GM11168 (cell line): ENCODE measurements around the gene EPN2.

ENCODE experiments used
- in situ Hi-C: fragments of 300-500 bp; cut with MboI; formaldehyde crosslinking; loops from one replicate; pipeline ENCODE4 v1.12.0; 2022; ENCODE audit warnings: low sequenced_read_pairs; ENCODE audit not compliant: unreplicated experiment

Gene EPN2

GRCh38 chr17:19339341-19339815 lies 102.2 kb downstream of the EPN2 start:
- in situ Hi-C loops = loop anchor here (25.0 kb wide), 1 partner anchor 252 kb away; no protein-coding TSS in a partner anchor

- in situ Hi-C loops = loop anchor here (25.0 kb wide), 1 partner anchor 254 kb away; no protein-coding TSS in a partner anchor
Observed at GRCh38 chr17:19341211-19341631, 104.1 kb downstream of the EPN2 start.

GRCh38 chr17:19341641-19342610 lies 104.8 kb downstream of the EPN2 start:
- in situ Hi-C loops = loop anchor here (25.0 kb wide), 1 partner anchor 255 kb away; no protein-coding TSS in a partner anchor

GRCh38 chr17:19342611-19343255 lies 105.6 kb downstream of the EPN2 start:
- in situ Hi-C loops = loop anchor here (25.0 kb wide), 1 partner anchor 255 kb away; no protein-coding TSS in a partner anchor

- in situ Hi-C loops = loop anchor here (25.0 kb wide), 1 partner anchor 256 kb away; no protein-coding TSS in a partner anchor
Observed at GRCh38 chr17:19343256-19343630, 106.1 kb downstream of the EPN2 start.

GRCh38 chr17:19343671-19344151 lies 106.5 kb downstream of the EPN2 start:
- in situ Hi-C loops = loop anchor here (25.0 kb wide), 1 partner anchor 256 kb away; no protein-coding TSS in a partner anchor

- in situ Hi-C loops = loop anchor here (25.0 kb wide), 1 partner anchor 257 kb away; no protein-coding TSS in a partner anchor
Observed at GRCh38 chr17:19344311-19345066, 107.3 kb downstream of the EPN2 start.

- in situ Hi-C loops = loop anchor here (25.0 kb wide), 1 partner anchor 258 kb away; no protein-coding TSS in a partner anchor
Observed at GRCh38 chr17:19345067-19345460, 107.9 kb downstream of the EPN2 start.

GRCh38 chr17:19345486-19346350 lies 108.6 kb downstream of the EPN2 start:
- in situ Hi-C loops = loop anchor here (25.0 kb wide), 1 partner anchor 258 kb away; no protein-coding TSS in a partner anchor

- in situ Hi-C loops = loop anchor here (25.0 kb wide), 1 partner anchor 259 kb away; no protein-coding TSS in a partner anchor
Observed at GRCh38 chr17:19346351-19347255, 109.4 kb downstream of the EPN2 start.

GRCh38 chr17:19347323-19348080 lies 110.3 kb downstream of the EPN2 start:
- in situ Hi-C loops = loop anchor here (25.0 kb wide), 1 partner anchor 260 kb away; no protein-coding TSS in a partner anchor

GRCh38 chr17:19348081-19348650 lies 111.0 kb downstream of the EPN2 start:
- in situ Hi-C loops = loop anchor here (25.0 kb wide), 1 partner anchor 261 kb away; no protein-coding TSS in a partner anchor

- in situ Hi-C loops = loop anchor here (25.0 kb wide), 1 partner anchor 262 kb away; no protein-coding TSS in a partner anchor
Observed at GRCh38 chr17:19348806-19349205, 111.6 kb downstream of the EPN2 start.

- in situ Hi-C loops = loop anchor here (25.0 kb wide), 1 partner anchor 409 kb away; no protein-coding TSS in a partner anchor
Observed at GRCh38 chr17:19353401-19353800, 116.2 kb downstream of the EPN2 start.

GRCh38 chr17:19354748-19355147 lies 117.6 kb downstream of the EPN2 start:
- in situ Hi-C loops = loop anchor here (25.0 kb wide), 1 partner anchor 408 kb away; no protein-coding TSS in a partner anchor

- in situ Hi-C loops = loop anchor here (25.0 kb wide), 1 partner anchor 405 kb away; no protein-coding TSS in a partner anchor
Observed at GRCh38 chr17:19357351-19357750, 120.2 kb downstream of the EPN2 start.
